Esophagus squamous epithelium (tissue), 5 donors: ENCODE results near the gene TPST1. TPM values are rescaled to one million over a fixed set of nuclear protein-coding genes. Genes with fewer than 3 reads are reported as not detected.

ENCODE experiments used
- DNase-seq: peaks from one replicate; lab custom pipeline; 2025; lab: John Stamatoyannopoulos, UW
- H3K27ac ChIP-seq, 4 donors: fragments of 200-600 bp; sonication (generic); one replicate each; pipeline ENCODE4 v1.5.1; 2016 to 2019; ENCODE audit warnings: mild to moderate bottlenecking in 1 of 4
- H3K27me3 ChIP-seq, 4 donors: fragments of 200-600 bp; sonication (generic); 1 replicate in 3 of 4; 2 replicates in 1 of 4; pipeline versions ENCODE4 v1.5.1 to v1.6.0; 2017 to 2021; ENCODE audit warnings: antibody characterized with exemption in 1 of 4
- H3K36me3 ChIP-seq, 3 donors: fragments of 200-600 bp; sonication (generic); one replicate each; pipeline ENCODE4 v1.5.1; 2016 to 2019
- H3K4me1 ChIP-seq, 3 donors: fragments of 200-600 bp; sonication (generic); one replicate each; pipeline ENCODE4 v1.5.1; 2017 to 2019
- H3K4me3 ChIP-seq, 4 donors: fragments of 200-600 bp; sonication (generic); 1 replicate in 3 of 4; 2 replicates in 1 of 4; pipeline ENCODE4 v1.5.1; 2016 to 2019; ENCODE audit warnings: mild to moderate bottlenecking in 2 of 4, moderate library complexity in 1 of 4
- H3K9me3 ChIP-seq, 3 donors: fragments of 200-600 bp; sonication (generic); one replicate each; pipeline ENCODE4 v1.5.1; 2016 to 2019
- POLR2A ChIP-seq, 4 donors: fragments of 450-650 bp; IDR thresholded peaks; one replicate each; pipeline ENCODE4 v1.6.1; 2017; ENCODE audit warnings: antibody characterized with exemption in 4 of 4, mild to moderate bottlenecking in 4 of 4, moderate library complexity in 3 of 4
- WGBS, 2 donors: methylation state at CpG; one replicate each; pipeline ENCODE4 v1.1.5; 2018; 5-methylcytosine and 5-hydroxymethylcytosine counted together
- intact Hi-C: fragments of 100-400 bp; cut with DNase I; formaldehyde crosslinking; loops from one replicate; pipeline ENCODE4 v1.15.0; 2022
- total RNA-seq, 4 donors: library from RNA; depleted of rRNA; stranded (reverse); fragments of >200 nt; gene quantifications; one replicate each; pipeline ENCODE4 v1.1.0, GENCODE V29; 2016
- TF ChIP-seq, protein P1 (sequence below), 6 experiments: fragments of 450-650 bp in 4 of 6; fragments of 200-600 bp in 2 of 6; sonication (generic) in 2 of 6; IDR thresholded peaks; one replicate each; pipeline ENCODE4 v1.5.1; 2016 to 2019; ENCODE audit warnings: antibody characterized with exemption in 6 of 6, mild to moderate bottlenecking in 4 of 6, moderate library complexity in 4 of 6
- donor health status: DM: yes; HTN: yes; CAD: no.

TPST1 gene
- total RNA-seq, 4 donors from 2014 or later, result 10.2 to 23.1 (median 17.1) TPM

DNA sequence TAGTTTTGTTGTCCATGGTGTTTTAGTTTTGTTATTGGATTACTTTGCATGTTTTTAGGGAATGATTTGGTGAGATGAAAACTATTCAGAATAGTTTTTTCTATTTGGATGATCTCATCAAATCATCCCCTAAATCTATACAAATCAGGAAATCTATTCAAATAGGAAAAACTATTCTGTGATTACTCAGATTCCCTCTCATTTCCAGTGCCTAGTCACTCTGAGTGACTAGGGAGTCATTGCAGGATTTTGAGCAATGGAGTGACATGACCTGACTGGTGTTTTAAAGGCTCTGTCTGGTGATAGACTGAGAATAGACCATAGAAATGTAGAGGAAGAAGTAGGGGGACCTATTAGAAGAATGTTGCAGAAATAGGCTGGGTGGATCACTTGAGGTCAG is 72.4 kb downstream of the TPST1 start:
- peaks cover 2 to 13% (median 8%) of the 10 kb centered on the region in 3 donors for H3K4me1 ChIP-seq
- H3K9me3 ChIP-seq, result no peaks in the 10 kb centered on the region
- no peaks in the 10 kb centered on the region for H3K36me3 ChIP-seq
- no peak overlapping the region for H3K4me3 ChIP-seq
- TF ChIP-seq POLR2A (IDR thresholded peaks at IDR 0.05), result no peak
- TF ChIP-seq, protein P1, sequence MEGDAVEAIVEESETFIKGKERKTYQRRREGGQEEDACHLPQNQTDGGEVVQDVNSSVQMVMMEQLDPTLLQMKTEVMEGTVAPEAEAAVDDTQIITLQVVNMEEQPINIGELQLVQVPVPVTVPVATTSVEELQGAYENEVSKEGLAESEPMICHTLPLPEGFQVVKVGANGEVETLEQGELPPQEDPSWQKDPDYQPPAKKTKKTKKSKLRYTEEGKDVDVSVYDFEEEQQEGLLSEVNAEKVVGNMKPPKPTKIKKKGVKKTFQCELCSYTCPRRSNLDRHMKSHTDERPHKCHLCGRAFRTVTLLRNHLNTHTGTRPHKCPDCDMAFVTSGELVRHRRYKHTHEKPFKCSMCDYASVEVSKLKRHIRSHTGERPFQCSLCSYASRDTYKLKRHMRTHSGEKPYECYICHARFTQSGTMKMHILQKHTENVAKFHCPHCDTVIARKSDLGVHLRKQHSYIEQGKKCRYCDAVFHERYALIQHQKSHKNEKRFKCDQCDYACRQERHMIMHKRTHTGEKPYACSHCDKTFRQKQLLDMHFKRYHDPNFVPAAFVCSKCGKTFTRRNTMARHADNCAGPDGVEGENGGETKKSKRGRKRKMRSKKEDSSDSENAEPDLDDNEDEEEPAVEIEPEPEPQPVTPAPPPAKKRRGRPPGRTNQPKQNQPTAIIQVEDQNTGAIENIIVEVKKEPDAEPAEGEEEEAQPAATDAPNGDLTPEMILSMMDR (IDR thresholded peaks at IDR 0.05), result no peak
- H3K27ac ChIP-seq, result no peak overlapping the region
- intact Hi-C loops, result no loop called here
- no peak for DNase-seq
- no peaks in the 10 kb centered on the region for H3K27me3 ChIP-seq

- TF ChIP-seq, protein P1 (IDR thresholded peaks at IDR 0.05), result no peak
- no peak for TF ChIP-seq POLR2A (IDR thresholded peaks at IDR 0.05)
- DNase-seq, result no peak
- H3K27ac ChIP-seq, result no peak overlapping the region
- no peaks in the 10 kb centered on the region for H3K36me3 ChIP-seq
- no peak overlapping the region for H3K4me3 ChIP-seq
- WGBS, 2 donors, result 94% methylated on average over 7 of the region's 7 CpGs
- no peaks in the 10 kb centered on the region for H3K9me3 ChIP-seq
- H3K27me3 ChIP-seq, result no peaks in the 10 kb centered on the region
- intact Hi-C loops, result no loop called here
- H3K4me1 ChIP-seq, result peaks cover 8 to 30% (median 24%) of the 10 kb centered on the region in 3 donors
Observed at GRCh38 chr7:66279912-66280311, 74.8 kb downstream of the TPST1 start.

DNA sequence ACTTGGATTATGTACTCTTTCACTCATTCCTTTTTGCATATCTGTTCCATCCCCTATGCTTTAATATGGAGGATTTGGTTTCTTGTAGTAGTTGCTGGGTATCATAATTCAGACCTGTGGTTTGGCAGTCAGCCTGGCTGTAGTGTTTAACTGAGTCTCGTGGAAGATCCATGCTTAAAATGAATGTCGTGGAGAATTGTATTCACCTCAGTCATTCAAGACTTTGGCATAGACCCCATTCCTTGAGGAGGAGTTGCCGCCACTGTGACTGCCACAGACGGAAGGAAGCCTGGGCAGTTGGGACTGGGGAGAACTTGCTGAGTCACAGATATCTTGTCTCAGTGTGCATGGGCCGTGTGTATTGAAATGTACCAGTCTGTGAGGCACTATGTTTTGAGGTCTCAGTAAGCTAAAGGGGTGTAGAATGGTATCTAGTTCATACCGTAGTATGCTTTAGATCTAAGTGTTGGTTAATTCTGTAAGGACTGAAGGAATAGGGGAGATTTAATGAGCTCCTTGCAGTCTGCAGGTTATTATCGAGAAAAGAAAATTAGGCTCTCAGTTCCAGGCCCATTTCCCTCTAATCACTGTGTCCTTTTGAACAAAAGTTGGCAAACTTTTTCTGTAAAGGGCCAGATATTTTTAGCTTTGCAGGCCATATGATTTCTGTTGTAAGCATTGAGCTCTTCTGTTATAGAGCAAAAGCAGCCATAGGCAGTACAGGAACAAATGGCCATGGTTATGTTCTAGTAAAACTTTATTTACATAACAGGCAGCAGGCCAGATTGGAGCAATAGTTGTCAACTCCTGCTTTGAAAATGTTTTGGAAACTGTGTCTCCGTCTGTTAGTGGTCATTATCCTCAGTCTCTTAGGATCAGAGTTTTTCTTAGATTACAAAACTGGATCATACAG is 76.8 kb downstream of the TPST1 start:
- H3K9me3 ChIP-seq, result no peaks in the 10 kb centered on the region
- DNase-seq, result no peak
- H3K27ac ChIP-seq, result peak overlapping the region; percentile 35 to 78 (median 64)
- intact Hi-C loops, result no loop called here
- 23 to 33% methylated on average over 8 of the region's 8 CpGs for WGBS, 2 donors
- H3K4me1 ChIP-seq, result peaks cover 8 to 30% (median 24%) of the 10 kb centered on the region in 3 donors
- no peaks in the 10 kb centered on the region for H3K36me3 ChIP-seq
- no peak for TF ChIP-seq POLR2A (IDR thresholded peaks at IDR 0.05)
- TF ChIP-seq, protein P1 (IDR thresholded peaks at IDR 0.05), result no peak
- no peaks in the 10 kb centered on the region for H3K27me3 ChIP-seq
- H3K4me3 ChIP-seq, result no peak overlapping the region

GRCh38 chr7:66282591-66282935 is 77.4 kb downstream of the TPST1 start:
- no peak for DNase-seq
- H3K27ac ChIP-seq, result peak overlapping the region; percentile 35 to 78 (median 64)
- no peaks in the 10 kb centered on the region for H3K9me3 ChIP-seq
- no peaks in the 10 kb centered on the region for H3K36me3 ChIP-seq
- WGBS, 2 donors, result 85 to 90% methylated on average over 6 of the region's 6 CpGs
- intact Hi-C loops, result no loop called here
- H3K27me3 ChIP-seq, result no peaks in the 10 kb centered on the region
- no peak overlapping the region for H3K4me3 ChIP-seq
- TF ChIP-seq POLR2A (IDR thresholded peaks at IDR 0.05), result no peak
- TF ChIP-seq, protein P1 (IDR thresholded peaks at IDR 0.05), result no peak
- H3K4me1 ChIP-seq, result peaks cover 8 to 30% (median 24%) of the 10 kb centered on the region in 3 donors
